ENCODE measurements around the gene FXYD5. TPM values are rescaled to one million over a fixed set of nuclear protein-coding genes. Genes with fewer than 3 reads are reported as not detected.

FXYD5 gene
- total and polyA plus RNA-seq, 2 donors from 2014 or later, result 41.9 to 84.5 TPM

DNA sequence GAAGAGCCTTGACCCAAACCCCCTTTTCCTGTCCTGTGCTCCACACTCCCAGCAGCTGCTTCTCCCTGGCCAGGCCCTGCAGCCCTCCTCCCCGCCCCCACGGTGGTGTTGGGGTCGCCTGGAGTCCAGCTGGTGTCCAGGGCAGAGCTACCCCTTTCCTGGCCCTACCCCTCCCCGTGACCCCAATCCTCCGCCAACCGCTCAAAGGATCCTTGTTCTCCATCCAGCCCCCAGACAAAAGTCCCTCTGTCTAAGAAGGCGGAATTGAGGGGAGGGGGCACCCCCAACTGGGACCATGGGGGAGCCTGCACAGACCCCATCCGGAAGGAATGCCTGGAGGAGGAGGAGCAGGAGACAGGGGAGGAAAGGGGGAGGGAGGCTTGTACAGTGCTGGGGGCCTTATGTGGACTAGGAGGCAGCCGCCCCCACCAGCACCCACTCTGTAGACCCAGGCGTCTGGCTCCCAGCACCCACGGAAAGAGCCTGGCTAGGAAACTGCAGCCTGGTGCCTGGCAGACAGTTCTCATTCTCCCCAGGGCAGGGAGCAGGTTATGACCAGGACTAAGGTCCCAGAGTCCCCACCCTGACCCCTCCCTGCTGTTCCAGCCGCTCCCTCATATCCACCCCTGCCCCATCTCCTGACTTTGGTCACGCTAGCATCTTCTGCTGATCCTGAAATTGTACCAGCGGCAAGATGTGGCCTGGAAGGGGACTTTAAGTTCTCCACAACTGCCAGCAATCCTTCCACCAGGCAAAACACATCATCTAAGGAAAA is 39.2 kb upstream of the FXYD5 start, which contains the start of gene FXYD3:
Gene FXYD3 (plus strand): TSS at position 647 of the 775 bp plus-strand sequence. CDS start 3,554 bp downstream, outside the sequence.
- Histone ChIP-seq H3K36me3 (ENCODE audit: control insufficient read depth in 2 of 3, insufficient read depth in 3 of 3, low read length in 3 of 3) (no peaks in the 10 kb centered on the region), H3K27ac (ENCODE audit: low read depth in 2 of 2, low read length in 2 of 2) (no peak within 1 kb of the TSS), H3K27me3 (ENCODE audit: control insufficient read depth, insufficient read depth, low read length) (no peaks in the 10 kb centered on the region), H3K9me3 (ENCODE audit: control insufficient read depth in 2 of 3, insufficient read depth in 1 of 3, low read length in 3 of 3) (no peaks in the 10 kb centered on the region), H3K9ac (ENCODE audit: low read length in 3 of 3) (peak within 1 kb of the TSS in 1 of 3 donors; percentile 16), H3K4me1 (ENCODE audit: control insufficient read depth in 2 of 3, insufficient read depth in 2 of 3, low read depth in 1 of 3, low read length in 3 of 3) (peaks cover 0 to 4% (median 3%) of the 10 kb centered on the region in 3 donors), H3K4me3 (ENCODE audit: low read length in 3 of 3) (peak within 1 kb of the TSS; percentile 23 to 46 (median 34))
- TF ChIP-seq, protein P1, sequence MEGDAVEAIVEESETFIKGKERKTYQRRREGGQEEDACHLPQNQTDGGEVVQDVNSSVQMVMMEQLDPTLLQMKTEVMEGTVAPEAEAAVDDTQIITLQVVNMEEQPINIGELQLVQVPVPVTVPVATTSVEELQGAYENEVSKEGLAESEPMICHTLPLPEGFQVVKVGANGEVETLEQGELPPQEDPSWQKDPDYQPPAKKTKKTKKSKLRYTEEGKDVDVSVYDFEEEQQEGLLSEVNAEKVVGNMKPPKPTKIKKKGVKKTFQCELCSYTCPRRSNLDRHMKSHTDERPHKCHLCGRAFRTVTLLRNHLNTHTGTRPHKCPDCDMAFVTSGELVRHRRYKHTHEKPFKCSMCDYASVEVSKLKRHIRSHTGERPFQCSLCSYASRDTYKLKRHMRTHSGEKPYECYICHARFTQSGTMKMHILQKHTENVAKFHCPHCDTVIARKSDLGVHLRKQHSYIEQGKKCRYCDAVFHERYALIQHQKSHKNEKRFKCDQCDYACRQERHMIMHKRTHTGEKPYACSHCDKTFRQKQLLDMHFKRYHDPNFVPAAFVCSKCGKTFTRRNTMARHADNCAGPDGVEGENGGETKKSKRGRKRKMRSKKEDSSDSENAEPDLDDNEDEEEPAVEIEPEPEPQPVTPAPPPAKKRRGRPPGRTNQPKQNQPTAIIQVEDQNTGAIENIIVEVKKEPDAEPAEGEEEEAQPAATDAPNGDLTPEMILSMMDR (IDR thresholded peaks at IDR 0.05; ENCODE audit: borderline replicate concordance, extremely low read depth, insufficient read depth), result no peak
- intact Hi-C loops (cut with DNase I), result no loop called here
- DNase-seq (peak in 2 of 5 donors; percentile 56 to 71), FAIRE-seq (no peak)

DNA sequence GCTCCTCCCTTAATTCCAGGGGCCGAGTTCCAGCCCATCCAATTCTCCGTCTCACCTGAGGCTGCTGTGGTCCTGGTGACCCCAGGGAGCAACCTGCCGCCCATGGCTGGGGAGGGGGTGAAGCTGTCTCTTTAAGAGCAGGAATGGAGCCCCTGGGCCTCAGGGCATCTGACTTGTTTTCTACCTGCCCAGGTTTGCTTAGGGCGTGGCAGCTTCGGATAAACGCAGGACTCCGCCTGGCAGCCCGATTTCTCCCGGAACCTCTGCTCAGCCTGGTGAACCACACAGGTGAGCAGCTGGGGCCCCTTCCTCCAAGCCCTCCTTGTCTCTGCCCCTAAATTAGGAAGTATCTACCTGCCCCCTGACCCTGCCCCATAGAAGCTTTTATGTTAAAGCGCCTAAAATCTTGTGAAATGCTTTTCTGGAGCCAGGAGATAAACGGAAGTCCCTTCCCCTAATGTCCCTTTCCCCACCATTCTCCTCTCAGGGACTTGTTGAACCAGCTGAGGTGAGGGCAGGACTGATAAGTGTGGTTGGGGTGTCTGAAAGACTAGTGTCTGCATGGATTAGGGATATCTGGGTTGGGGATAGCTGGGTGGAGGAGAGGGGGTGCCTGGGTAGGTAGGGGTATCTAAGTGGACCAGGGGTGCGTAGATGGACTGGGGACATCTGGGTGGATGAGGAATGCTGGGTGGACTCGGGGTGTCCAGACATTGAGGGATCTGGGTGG is 38.3 kb upstream of the FXYD5 start:
- H3K4me3 ChIP-seq (ENCODE audit: low read length in 3 of 3), result peak overlapping the region in 1 of 3 donors; percentile 23
- H3K27ac ChIP-seq (ENCODE audit: low read depth in 2 of 2, low read length in 2 of 2), result no peak overlapping the region
- no peaks in the 10 kb centered on the region for H3K27me3 ChIP-seq (ENCODE audit: control insufficient read depth, insufficient read depth, low read length)
- H3K36me3 ChIP-seq (ENCODE audit: control insufficient read depth in 2 of 3, insufficient read depth in 3 of 3, low read length in 3 of 3), result no peaks in the 10 kb centered on the region
- DNase-seq (no peak), FAIRE-seq (no peak)
- H3K4me1 ChIP-seq (ENCODE audit: control insufficient read depth in 2 of 3, insufficient read depth in 2 of 3, low read depth in 1 of 3, low read length in 3 of 3), result peaks cover 0 to 4% (median 3%) of the 10 kb centered on the region in 3 donors
- no peaks in the 10 kb centered on the region for H3K9me3 ChIP-seq (ENCODE audit: control insufficient read depth in 2 of 3, insufficient read depth in 1 of 3, low read length in 3 of 3)
- H3K9ac ChIP-seq (ENCODE audit: low read length in 3 of 3), result no peak overlapping the region
- intact Hi-C loops (cut with DNase I), result no loop called here
- TF ChIP-seq, protein P1 (IDR thresholded peaks at IDR 0.05; ENCODE audit: borderline replicate concordance, extremely low read depth, insufficient read depth), result no peak

DNA sequence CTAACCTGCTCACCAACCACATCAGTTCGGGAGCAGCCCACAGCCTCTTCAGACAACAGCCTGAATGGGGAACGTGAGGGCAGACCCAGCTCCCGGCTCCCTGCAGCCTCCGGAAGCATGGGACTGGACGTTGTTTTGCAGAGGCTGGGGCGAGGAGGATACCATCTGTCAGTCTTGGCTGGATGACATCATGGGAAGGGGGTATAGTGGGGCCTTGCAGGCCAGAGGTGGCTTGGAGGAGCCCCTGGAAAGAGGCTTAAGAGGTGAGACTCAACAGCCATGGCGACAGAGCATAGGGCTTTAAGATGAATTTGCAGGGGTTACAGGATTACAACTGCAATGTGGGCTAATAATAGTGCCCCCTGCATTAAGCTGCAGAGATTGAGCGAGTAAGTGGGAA is 37.4 kb upstream of the FXYD5 start:
- Histone ChIP-seq H3K4me3 (ENCODE audit: low read length in 3 of 3) (no peak overlapping the region), H3K4me1 (ENCODE audit: control insufficient read depth in 2 of 3, insufficient read depth in 2 of 3, low read depth in 1 of 3, low read length in 3 of 3) (peaks cover 0 to 4% (median 3%) of the 10 kb centered on the region in 3 donors), H3K27me3 (ENCODE audit: control insufficient read depth, insufficient read depth, low read length) (no peaks in the 10 kb centered on the region), H3K9me3 (ENCODE audit: control insufficient read depth in 2 of 3, insufficient read depth in 1 of 3, low read length in 3 of 3) (no peaks in the 10 kb centered on the region), H3K27ac (ENCODE audit: low read depth in 2 of 2, low read length in 2 of 2) (no peak overlapping the region), H3K9ac (ENCODE audit: low read length in 3 of 3) (no peak overlapping the region), H3K36me3 (ENCODE audit: control insufficient read depth in 2 of 3, insufficient read depth in 3 of 3, low read length in 3 of 3) (no peaks in the 10 kb centered on the region)
- TF ChIP-seq, protein P1 (IDR thresholded peaks at IDR 0.05; ENCODE audit: borderline replicate concordance, extremely low read depth, insufficient read depth), result no peak
- DNase-seq (no peak), FAIRE-seq (no peak)
- intact Hi-C loops (cut with DNase I), result no loop called here
